GM21737 (cell line): Measurements from ENCODE around the gene MAGI1.

Experiments used
- ATAC-seq: cut with Tn5 transposase; IDR thresholded peaks from one replicate; pipeline ENCODE4 v1.9.1; 2021; ENCODE audit warnings: mild to moderate bottlenecking, moderate library complexity; ENCODE audit not compliant: unreplicated experiment

MAGI1 gene

GRCh38 chr3:65685621-65686235 lies 353.0 kb downstream of the MAGI1 start:
- no peak for ATAC-seq

GRCh38 chr3:65678516-65678915 lies 360.2 kb downstream of the MAGI1 start:
- ATAC-seq = no peak

- no peak for ATAC-seq
Observed at GRCh38 chr3:65677486-65678010, 361.2 kb downstream of the MAGI1 start.

- ATAC-seq = no peak
Observed at GRCh38 chr3:65676580-65676979, 362.1 kb downstream of the MAGI1 start.

- ATAC-seq = no peak
Observed at GRCh38 chr3:65675011-65675410, 363.7 kb downstream of the MAGI1 start.

- no peak for ATAC-seq
Observed at GRCh38 chr3:65674226-65674625, 364.5 kb downstream of the MAGI1 start.

GRCh38 chr3:65672871-65673815 lies 365.6 kb downstream of the MAGI1 start:
- ATAC-seq = no peak

GRCh38 chr3:65672061-65672460 lies 366.7 kb downstream of the MAGI1 start:
- ATAC-seq = no peak

GRCh38 chr3:65671004-65671403 lies 367.7 kb downstream of the MAGI1 start:
- ATAC-seq = no peak

- no peak for ATAC-seq
Observed at GRCh38 chr3:65669163-65669875, 369.4 kb downstream of the MAGI1 start.

- ATAC-seq = no peak
Observed at GRCh38 chr3:65667963-65668362, 370.8 kb downstream of the MAGI1 start.

GRCh38 chr3:65666448-65667091 lies 372.1 kb downstream of the MAGI1 start:
- no peak for ATAC-seq

- ATAC-seq = no peak
Observed at GRCh38 chr3:65665915-65666314, 372.8 kb downstream of the MAGI1 start.

- ATAC-seq = no peak
Observed at GRCh38 chr3:65664931-65665330, 373.8 kb downstream of the MAGI1 start.

- ATAC-seq = no peak
Observed at GRCh38 chr3:65664446-65664845, 374.3 kb downstream of the MAGI1 start.

GRCh38 chr3:65662095-65662494 lies 376.6 kb downstream of the MAGI1 start:
- ATAC-seq = no peak

- no peak for ATAC-seq
Observed at GRCh38 chr3:65660000-65660598, 378.6 kb downstream of the MAGI1 start.

- ATAC-seq = no peak
Observed at GRCh38 chr3:65659396-65659795, 379.3 kb downstream of the MAGI1 start.

- ATAC-seq = no peak
Observed at GRCh38 chr3:65658401-65658800, 380.3 kb downstream of the MAGI1 start.

- no peak for ATAC-seq
Observed at GRCh38 chr3:65655061-65655460, 383.7 kb downstream of the MAGI1 start.
